ENCODE measurements around the gene CYP3A5. TPM values are rescaled to one million over a fixed set of nuclear protein-coding genes. Genes with fewer than 3 reads are reported as not detected.

The CYP3A5 gene
- total and polyA plus RNA-seq, 2 of the 8 experiments (the other 6 are each of a cell fraction or from before 2014, with no cell fraction given): 0.06 TPM; not detected in 1

- CTCF ChIA-PET (ENCODE audit: partially characterized antibody): interaction anchor here (0.5 to 1.7 kb wide), 2 partner anchors 352 to 404 kb away, joined by 3 read pairs; no protein-coding TSS in a partner anchor
- no peak overlapping the region for H2BK120ac ChIP-seq (replicated peaks; ENCODE audit: low read depth, low read length)
- H4K20me1 ChIP-seq (replicated peaks in 1 of 2; ENCODE audit: control insufficient read depth in 1 of 2, insufficient read depth in 2 of 2, low read length in 2 of 2): no peaks in the 10 kb centered on the region
Measured at GRCh38 chr7:99639267-99639666, 40.5 kb downstream of the CYP3A5 start.

More at GRCh38 chr7:99639267-99639666, 40.5 kb downstream of the CYP3A5 start:
- no peak for TF ChIP-seq KDM5A (IDR thresholded peaks at IDR 0.05; ENCODE audit: low read length)
- no peak for TF ChIP-seq PHF8 (conservative IDR thresholded peaks at IDR 0.05; ENCODE audit: low read depth, low read length)
- TF ChIP-seq CTCF (IDR thresholded peaks at IDR 0.05; ENCODE audit: control extremely low read depth in 1 of 3, insufficient read depth in 1 of 3, low read depth in 1 of 3, low read length in 3 of 3): no peak
- TF ChIP-seq TAF7 (optimal IDR thresholded peaks at IDR 0.05; ENCODE audit: borderline replicate concordance, low read depth, low read length): no peak
- no peak for TF ChIP-seq TEAD4 (IDR thresholded peaks at IDR 0.05; ENCODE audit: low read depth, low read length)
- TF ChIP-seq NRF1 (IDR thresholded peaks at IDR 0.05; ENCODE audit: low read depth, low read length): no peak
- no peak for TF ChIP-seq BCL11A (IDR thresholded peaks at IDR 0.05; ENCODE audit: low read depth in 2 of 2, low read length in 2 of 2)
- no peak overlapping the region for H3K9ac ChIP-seq (replicated peaks in 1 of 4; ENCODE audit: extremely low read depth in 1 of 4, low read depth in 3 of 4, low read length in 3 of 4)
- FAIRE-seq: no peak
- H3K4me2 ChIP-seq (ENCODE audit: insufficient read depth in 1 of 2, low read depth in 2 of 2, low read length in 2 of 2): peak overlapping the region; percentile 17 to 20; a peak in 1 of 4 replicates
- H3K9me3 ChIP-seq (ENCODE audit: insufficient read depth in 2 of 2, low read depth in 1 of 2, low read length in 1 of 2): no peaks in the 10 kb centered on the region
- H3K4ac ChIP-seq (replicated peaks; ENCODE audit: insufficient read length, low read depth, low read length): no peak overlapping the region
- H3K4me1 ChIP-seq (replicated peaks in 1 of 4; ENCODE audit: control insufficient read depth in 3 of 4, insufficient read depth in 4 of 4, low read length in 3 of 4): peaks cover 3 to 11% (median 9%) of the 10 kb centered on the region in 4 experiments
- no peak overlapping the region for H3K56ac ChIP-seq (replicated peaks; ENCODE audit: insufficient read length, low read depth, low read length)
- H2BK15ac ChIP-seq (ENCODE audit: low read length): no peak overlapping the region
- H3K27me3 ChIP-seq (replicated peaks in 1 of 4; ENCODE audit: control insufficient read depth in 3 of 4, extremely low read depth in 1 of 4, insufficient read depth in 3 of 4, low read length in 3 of 4): no peaks in the 10 kb centered on the region
- no peaks in the 10 kb centered on the region for H3K79me1 ChIP-seq (ENCODE audit: low read depth, low read length)
- no peak overlapping the region for H2AK5ac ChIP-seq (ENCODE audit: low read depth, low read length)
- H3K18ac ChIP-seq (ENCODE audit: extremely low read depth, low read length): no peak overlapping the region; the same call in 1 of the 2 replicates
- H2BK12ac ChIP-seq (ENCODE audit: low read depth, low read length): no peak overlapping the region
- no peaks in the 10 kb centered on the region for H3K79me2 ChIP-seq (ENCODE audit: control insufficient read depth in 1 of 2, insufficient read depth in 2 of 2, low read length in 2 of 2)
- H3K36me3 ChIP-seq (ENCODE audit: control insufficient read depth in 2 of 4, insufficient read depth in 4 of 4, low read length in 3 of 4): 0 out of 8 replicates have a peak, but pooled peaks cover 0 to 3% (median 0%) of the 10 kb centered on the region in 4 experiments
- no peak overlapping the region for H2BK20ac ChIP-seq (ENCODE audit: low read length)
- H3K4me3 ChIP-seq (ENCODE audit: extremely low read depth in 1 of 4, insufficient read depth in 2 of 4, low read depth in 3 of 4, low read length in 4 of 4): no peak overlapping the region
- H4K91ac ChIP-seq (replicated peaks; ENCODE audit: insufficient read length, low read length): no peak overlapping the region
- no peaks in the 10 kb centered on the region for H3K23me2 ChIP-seq (ENCODE audit: low read depth, low read length)
- POLR2A ChIA-PET (ENCODE audit: partially characterized antibody): interaction anchor here (2.6 kb wide), 1 partner anchor 11 kb away, joined by 13 read pairs; no protein-coding TSS in a partner anchor
- DNase-seq (ENCODE audit: low read depth in 1 of 2, low spot score in 2 of 2): peak in 1 of 2 experiments; percentile 27
- H2BK5ac ChIP-seq (ENCODE audit: low read depth, low read length): no peak overlapping the region
- H2AFZ ChIP-seq (ENCODE audit: low read length): no peak overlapping the region
- H3K14ac ChIP-seq (ENCODE audit: insufficient read length): no peak overlapping the region
- no peak overlapping the region for H4K8ac ChIP-seq (ENCODE audit: extremely low read depth, insufficient read depth, low read length)
- H4K5ac ChIP-seq (ENCODE audit: insufficient read length, low read depth, low read length): no peak overlapping the region
- H3K27ac ChIP-seq (ENCODE audit: low read depth, low read length): no peak overlapping the region
- H3K23ac ChIP-seq (ENCODE audit: insufficient read length): no peak overlapping the region

Measured in H1 (cell line).